ENCODE results near the gene MYH4. TPM values are rescaled to one million over a fixed set of nuclear protein-coding genes. Genes with fewer than 3 reads are reported as not detected.

Gene MYH4
- total and polyA plus RNA-seq, 2 of the 8 experiments (the other 6 are each of a cell fraction or from before 2014, with no cell fraction given), result not detected

DNA sequence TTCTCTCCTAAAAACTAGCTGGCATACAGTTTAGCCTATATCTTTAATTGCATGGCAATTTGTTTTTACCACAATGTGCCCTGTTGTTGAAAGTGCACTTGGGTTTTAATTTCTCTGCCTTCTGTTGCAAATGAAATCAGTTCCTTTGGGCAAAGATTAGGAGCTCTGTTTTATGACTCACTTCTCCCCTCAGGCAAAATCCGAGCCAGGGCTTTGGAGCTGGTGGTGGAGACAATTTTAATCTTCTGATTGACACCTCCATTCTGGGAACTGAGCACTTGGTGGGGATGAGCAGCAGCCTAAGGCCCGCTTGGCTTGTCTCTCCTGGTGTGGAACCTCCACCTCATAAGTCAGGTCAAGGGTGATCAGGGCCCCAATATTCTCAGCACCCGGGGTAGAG lies 34.3 kb downstream of the MYH4 start:
- no peak overlapping the region for H3K56ac ChIP-seq (replicated peaks; ENCODE audit: insufficient read length, low read depth, low read length)
- no peak overlapping the region for H3K4me2 ChIP-seq (ENCODE audit: insufficient read depth in 1 of 2, low read depth in 2 of 2, low read length in 2 of 2)
- no peaks in the 10 kb centered on the region for H4K20me1 ChIP-seq (replicated peaks in 1 of 2; ENCODE audit: control insufficient read depth in 1 of 2, insufficient read depth in 2 of 2, low read length in 2 of 2)
- no peaks in the 10 kb centered on the region for H3K79me2 ChIP-seq (ENCODE audit: control insufficient read depth in 1 of 2, insufficient read depth in 2 of 2, low read length in 2 of 2)
- H3K79me1 ChIP-seq (ENCODE audit: low read depth, low read length), result no peaks in the 10 kb centered on the region
- H2BK12ac ChIP-seq (ENCODE audit: low read depth, low read length), result no peak overlapping the region
- H3K23me2 ChIP-seq (ENCODE audit: low read depth, low read length), result no peaks in the 10 kb centered on the region
- 85% methylated on average over 3 of the region's 3 CpGs; no CpG with 5 or more reads in 1 of the 2 experiments for WGBS, 2 experiments (ENCODE audit: extremely low coverage in 1 of 2, insufficient coverage in 1 of 2, insufficient read length in 1 of 2, insufficient replicate concordance in 2 of 2, low coverage in 1 of 2, low lambda C conversion rate in 2 of 2, missing lambda C conversion rate in 1 of 2)
- no peak for FAIRE-seq
- H2AK5ac ChIP-seq (ENCODE audit: low read depth, low read length), result no peak overlapping the region
- POLR2A ChIA-PET (ENCODE audit: partially characterized antibody), result no interaction called here
- H2BK5ac ChIP-seq (ENCODE audit: low read depth, low read length), result no peak overlapping the region
- H3K14ac ChIP-seq (ENCODE audit: insufficient read length), result no peak overlapping the region
- H4K91ac ChIP-seq (replicated peaks; ENCODE audit: insufficient read length, low read length), result no peak overlapping the region
- no peaks in the 10 kb centered on the region for H3K27me3 ChIP-seq (replicated peaks in 1 of 4; ENCODE audit: control insufficient read depth in 3 of 4, extremely low read depth in 1 of 4, insufficient read depth in 3 of 4, low read length in 3 of 4)
- no peak overlapping the region for H3K4ac ChIP-seq (replicated peaks; ENCODE audit: insufficient read length, low read depth, low read length)
- DNase-seq (ENCODE audit: low read depth in 1 of 2, low spot score in 2 of 2), result no peak
- no peak overlapping the region for H3K18ac ChIP-seq (ENCODE audit: extremely low read depth, low read length)
- no peak overlapping the region for H3K4me3 ChIP-seq (ENCODE audit: extremely low read depth in 1 of 4, insufficient read depth in 2 of 4, low read depth in 3 of 4, low read length in 4 of 4)
- no peaks in the 10 kb centered on the region for H3K36me3 ChIP-seq (ENCODE audit: control insufficient read depth in 2 of 4, insufficient read depth in 4 of 4, low read length in 3 of 4)
- no peak overlapping the region for H4K8ac ChIP-seq (ENCODE audit: extremely low read depth, insufficient read depth, low read length)
- H2BK20ac ChIP-seq (ENCODE audit: low read length), result no peak overlapping the region
- H3K9ac ChIP-seq (replicated peaks in 1 of 4; ENCODE audit: extremely low read depth in 1 of 4, low read depth in 3 of 4, low read length in 3 of 4), result no peak overlapping the region; a peak in 1 of 7 replicates
- no peak overlapping the region for H2BK15ac ChIP-seq (ENCODE audit: low read length)
- H3K27ac ChIP-seq (ENCODE audit: low read depth, low read length), result no peak overlapping the region
- no peak overlapping the region for H3K23ac ChIP-seq (ENCODE audit: insufficient read length)
- no peaks in the 10 kb centered on the region for H3K9me3 ChIP-seq (ENCODE audit: insufficient read depth in 2 of 2, low read depth in 1 of 2, low read length in 1 of 2)
- H3K4me1 ChIP-seq (replicated peaks in 1 of 4; ENCODE audit: control insufficient read depth in 3 of 4, insufficient read depth in 4 of 4, low read length in 3 of 4), result no peaks in the 10 kb centered on the region
- no peak overlapping the region for H4K5ac ChIP-seq (ENCODE audit: insufficient read length, low read depth, low read length)
- H2BK120ac ChIP-seq (replicated peaks; ENCODE audit: low read depth, low read length), result no peak overlapping the region
- no peak overlapping the region for H2AFZ ChIP-seq (ENCODE audit: low read length)
- CTCF ChIA-PET (ENCODE audit: partially characterized antibody), result interaction anchor here (0.9 to 1.4 kb wide), 4 partner anchors 16 to 183 kb away, joined by 3 to 4 read pairs (median 4); no protein-coding TSS in a partner anchor
- no peak for TF ChIP-seq SP1 (IDR thresholded peaks at IDR 0.05; ENCODE audit: low read depth, low read length)
- TF ChIP-seq BACH1 (IDR thresholded peaks at IDR 0.05; ENCODE audit: low read length), result no peak
- TF ChIP-seq, protein P1, sequence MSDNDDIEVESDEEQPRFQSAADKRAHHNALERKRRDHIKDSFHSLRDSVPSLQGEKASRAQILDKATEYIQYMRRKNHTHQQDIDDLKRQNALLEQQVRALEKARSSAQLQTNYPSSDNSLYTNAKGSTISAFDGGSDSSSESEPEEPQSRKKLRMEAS (IDR thresholded peaks at IDR 0.05), result no peak
- no peak for TF ChIP-seq KDM1A (IDR thresholded peaks at IDR 0.05; ENCODE audit: borderline replicate concordance, low read length)
- no peak for TF ChIP-seq RFX5 (IDR thresholded peaks at IDR 0.05; ENCODE audit: borderline replicate concordance, low read depth, low read length)
- no peak for TF ChIP-seq NANOG (IDR thresholded peaks at IDR 0.05; ENCODE audit: insufficient read depth, low read depth, low read length, poor library complexity, severe bottlenecking)
- TF ChIP-seq EZH2 (IDR thresholded peaks at IDR 0.05; ENCODE audit: low read depth, low read length, severe bottlenecking), result no peak
- no peak for TF ChIP-seq ATF2 (IDR thresholded peaks at IDR 0.05; ENCODE audit: low read length)
- no peak for TF ChIP-seq POLR2AphosphoS5 (IDR thresholded peaks at IDR 0.05; ENCODE audit: low read depth, low read length)
- no peak for TF ChIP-seq TEAD4 (IDR thresholded peaks at IDR 0.05; ENCODE audit: low read depth, low read length)
- no peak for TF ChIP-seq SRF (IDR thresholded peaks at IDR 0.05; ENCODE audit: low read depth, low read length)
- no peak for TF ChIP-seq HDAC2 (IDR thresholded peaks at IDR 0.05; ENCODE audit: borderline replicate concordance in 1 of 2, low read depth in 2 of 2, low read length in 2 of 2)
- no peak for TF ChIP-seq GABPA (IDR thresholded peaks at IDR 0.05; ENCODE audit: borderline replicate concordance, insufficient read depth, low read length)
